BJ (cell line): Measurements from ENCODE around the gene SAMD14. TPM values are rescaled to one million over a fixed set of nuclear protein-coding genes. Genes with fewer than 3 reads are reported as not detected.

Experiments used
- CTCF ChIA-PET: fragments of 350-600 bp; formaldehyde crosslinking; extraction: SDS; loops from one replicate; lab custom pipeline; 2021; ENCODE audit warnings: antibody characterized with exemption, inconsistent platforms; lab: Yijun Ruan, JAX
- POLR2A ChIA-PET: fragments of 300-600 bp; sonication (Branson Sonifier 250); formaldehyde crosslinking; extraction: SDS; loops from one replicate; lab custom pipeline; 2021; ENCODE audit warnings: antibody characterized with exemption; lab: Charles Lee
- DNase-seq: peaks from one replicate; pipeline ENCODE4 v3.0.0-alpha.2; 2011; ENCODE audit warnings: low read depth
- H3K27me3 ChIP-seq: 2 replicates; pipeline ENCODE4 v1.6.0; 2011; ENCODE audit warnings: low read length; ENCODE audit not compliant: control insufficient read depth, insufficient read depth
- H3K36me3 ChIP-seq: 2 replicates; pipeline ENCODE4 v1.5.1; 2011; ENCODE audit warnings: low read length; ENCODE audit not compliant: control insufficient read depth, insufficient read depth
- H3K4me3 ChIP-seq: 2 replicates; pipeline ENCODE4 v1.5.1; 2011; ENCODE audit warnings: low read depth, mild to moderate bottlenecking, control low read depth, low read length
- CTCF ChIP-seq: IDR thresholded peaks from 2 replicates; pipeline ENCODE4 v1.5.1; 2011; ENCODE audit warnings: low read depth, mild to moderate bottlenecking, control low read depth, inconsistent platforms, low read length, moderate library complexity; ENCODE audit not compliant: insufficient read depth
- polyA plus RNA-seq: library from polyadenylated mRNA; depleted of rRNA; stranded (reverse); fragments of >200 nt; gene quantifications from 2 replicates; pipeline ENCODE4 v1.2.3, GENCODE V29; 2011

The SAMD14 gene
- polyA plus RNA-seq, 1 experiment = 5.3 TPM

- POLR2A ChIA-PET = no interaction called here
- CTCF ChIA-PET = interaction anchor here (0.9 to 2.4 kb wide), 8 partner anchors 9 to 134 kb away, joined by 3 to 11 read pairs (median 4); no protein-coding TSS in a partner anchor
- TF ChIP-seq CTCF = no peak
- no peaks in the 10 kb centered on the region for H3K36me3 ChIP-seq
- no peaks in the 10 kb centered on the region for H3K27me3 ChIP-seq
- DNase-seq = no peak
- no peak overlapping the region for H3K4me3 ChIP-seq
Measured at GRCh38 chr17:50163843-50164696, 34.1 kb upstream of the SAMD14 start.

GRCh38 chr17:50162466-50163254 is 32.7 kb upstream of the SAMD14 start:
- Histone ChIP-seq H3K36me3 (no peaks in the 10 kb centered on the region), H3K27me3 (no peaks in the 10 kb centered on the region), H3K4me3 (no peak overlapping the region)
- no peak for DNase-seq
- no peak for TF ChIP-seq CTCF
- ChIA-PET CTCF (interaction anchor here (0.7 to 2.8 kb wide), 29 partner anchors 8 to 155 kb away, joined by 3 to 28 read pairs (median 8); partner anchors contain the start of genes PDK2, SAMD14 and TMEM92), POLR2A (no interaction called here)

GRCh38 chr17:50161911-50162288 is 31.9 kb upstream of the SAMD14 start:
- POLR2A ChIA-PET = no interaction called here
- no peak for DNase-seq
- no peak for TF ChIP-seq CTCF
- CTCF ChIA-PET = interaction anchor here (0.7 to 2.8 kb wide), 33 partner anchors 8 to 156 kb away, joined by 3 to 28 read pairs (median 7); partner anchors contain the start of genes PDK2, PPP1R9B, SAMD14 and TMEM92
- Histone ChIP-seq H3K36me3 (no peaks in the 10 kb centered on the region), H3K27me3 (no peaks in the 10 kb centered on the region), H3K4me3 (no peak overlapping the region)

GRCh38 chr17:50161023-50161910 is 31.3 kb upstream of the SAMD14 start:
- DNase-seq = no peak
- TF ChIP-seq CTCF = peak; percentile 87
- H3K36me3 ChIP-seq = no peaks in the 10 kb centered on the region
- peak overlapping the region; percentile 60 for H3K4me3 ChIP-seq
- CTCF ChIA-PET = interaction anchor here (0.6 to 2.8 kb wide), 42 partner anchors 9 to 301 kb away, joined by 3 to 28 read pairs (median 6); partner anchors contain the start of genes PDK2, PPP1R9B, SAMD14 and TMEM92
- POLR2A ChIA-PET = interaction anchor here (0.6 kb wide), 1 partner anchor 41 kb away, joined by 3 read pairs; no protein-coding TSS in a partner anchor
- H3K27me3 ChIP-seq = no peaks in the 10 kb centered on the region
